ENCODE data around the gene AKAP13.

- TF ChIP-seq POLR2A (IDR thresholded peaks at IDR 0.05) = no peak
- TF ChIP-seq, protein P1, sequence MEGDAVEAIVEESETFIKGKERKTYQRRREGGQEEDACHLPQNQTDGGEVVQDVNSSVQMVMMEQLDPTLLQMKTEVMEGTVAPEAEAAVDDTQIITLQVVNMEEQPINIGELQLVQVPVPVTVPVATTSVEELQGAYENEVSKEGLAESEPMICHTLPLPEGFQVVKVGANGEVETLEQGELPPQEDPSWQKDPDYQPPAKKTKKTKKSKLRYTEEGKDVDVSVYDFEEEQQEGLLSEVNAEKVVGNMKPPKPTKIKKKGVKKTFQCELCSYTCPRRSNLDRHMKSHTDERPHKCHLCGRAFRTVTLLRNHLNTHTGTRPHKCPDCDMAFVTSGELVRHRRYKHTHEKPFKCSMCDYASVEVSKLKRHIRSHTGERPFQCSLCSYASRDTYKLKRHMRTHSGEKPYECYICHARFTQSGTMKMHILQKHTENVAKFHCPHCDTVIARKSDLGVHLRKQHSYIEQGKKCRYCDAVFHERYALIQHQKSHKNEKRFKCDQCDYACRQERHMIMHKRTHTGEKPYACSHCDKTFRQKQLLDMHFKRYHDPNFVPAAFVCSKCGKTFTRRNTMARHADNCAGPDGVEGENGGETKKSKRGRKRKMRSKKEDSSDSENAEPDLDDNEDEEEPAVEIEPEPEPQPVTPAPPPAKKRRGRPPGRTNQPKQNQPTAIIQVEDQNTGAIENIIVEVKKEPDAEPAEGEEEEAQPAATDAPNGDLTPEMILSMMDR (IDR thresholded peaks at IDR 0.05) = no peak
Measured at GRCh38 chr15:85388566-85389305, 8.3 kb downstream of the AKAP13 start.

Data from esophagus squamous epithelium (tissue), 4 donors.